ENCODE measurements around the gene SPATA3.

DNA sequence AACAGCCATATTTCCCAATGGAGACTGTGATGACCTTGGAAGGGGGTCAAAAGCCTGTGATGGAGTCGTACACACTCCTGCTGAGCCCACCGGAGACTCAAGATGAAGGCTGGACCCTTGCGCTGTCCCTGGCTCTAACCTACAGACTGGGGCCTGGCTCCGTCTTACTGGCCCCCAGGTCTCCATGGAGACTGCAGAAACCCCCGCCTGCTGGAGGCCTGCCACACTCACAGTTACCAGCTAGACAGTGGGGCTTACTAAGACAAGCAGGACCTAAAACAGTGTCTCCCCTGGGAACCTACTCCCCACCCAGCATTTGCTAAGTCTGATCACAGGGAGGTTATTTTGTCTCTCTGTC is 51.0 kb downstream of the SPATA3 start:
- TF ChIP-seq CTCF (conservative IDR thresholded peaks at IDR 0.05; ENCODE audit: low read depth, low read length) (no peak), EZH2 (IDR thresholded peaks at IDR 0.05; ENCODE audit: low read length, unreplicated experiment) (no peak), EZH2phosphoT487 (IDR thresholded peaks at IDR 0.05; ENCODE audit: borderline replicate concordance, low read length) (no peak)

All from PC-3 (cell line).